HepG2 (cell line): Measurements from ENCODE around the gene RBMS2.

Source experiments
- AHR ChIP-seq: IDR thresholded peaks from 2 replicates; pipeline ENCODE4 v1.6.1; 2018; ENCODE audit warnings: missing genetic modification reagents, missing compliant biosample characterization
- CBFB ChIP-seq: sonication (generic); formaldehyde crosslinking; IDR thresholded peaks from 2 replicates; pipeline ENCODE4 v1.4.0; 2020; ENCODE audit warnings: missing genetic modification reagents
- DNMT1 ChIP-seq: sonication (generic); formaldehyde crosslinking; IDR thresholded peaks from 2 replicates; pipeline ENCODE4 v1.5.1; 2020; ENCODE audit warnings: mild to moderate bottlenecking, missing genetic modification reagents
- EED ChIP-seq: sonication (generic); formaldehyde crosslinking; IDR thresholded peaks from 2 replicates; pipeline ENCODE4 v1.5.0; 2020; ENCODE audit warnings: mild to moderate bottlenecking, missing genetic modification reagents
- JUNB ChIP-seq: sonication (generic); formaldehyde crosslinking; IDR thresholded peaks from 2 replicates; pipeline ENCODE4 v1.8.0; 2022; ENCODE audit warnings: missing genetic modification reagents, mild to moderate bottlenecking, borderline replicate concordance
- PHF8 ChIP-seq: sonication (generic); formaldehyde crosslinking; IDR thresholded peaks from 2 replicates; pipeline ENCODE4 v1.5.0; 2020; ENCODE audit warnings: missing genetic modification reagents
- POLR2A ChIP-seq, 2 experiments: IDR thresholded peaks; 2 replicates each; pipeline ENCODE4 v1.6.1; 2011; ENCODE audit warnings: low read depth in 2 of 2, low read length in 2 of 2, mild to moderate bottlenecking in 1 of 2, moderate library complexity in 1 of 2; ENCODE audit not compliant: insufficient read depth in 1 of 2
- WIZ ChIP-seq: sonication (generic); formaldehyde crosslinking; IDR thresholded peaks from 2 replicates; pipeline ENCODE4 v1.5.1; 2020; ENCODE audit warnings: mild to moderate bottlenecking, missing genetic modification reagents
- ZNF20 ChIP-seq: sonication (generic); formaldehyde crosslinking; IDR thresholded peaks from 2 replicates; pipeline ENCODE4 v1.4.0; 2020; ENCODE audit warnings: mild to moderate bottlenecking, moderate library complexity, missing genetic modification reagents
- ZNF331 ChIP-seq: sonication (generic); formaldehyde crosslinking; IDR thresholded peaks from 2 replicates; pipeline ENCODE4 v1.4.0; 2020; ENCODE audit warnings: missing genetic modification reagents
- TF ChIP-seq, protein P1 (sequence below): sonication (generic); formaldehyde crosslinking; IDR thresholded peaks from 2 replicates; pipeline ENCODE4 v1.4.0; 2020; ENCODE audit warnings: missing genetic modification reagents, borderline replicate concordance
- TF ChIP-seq, protein P2 (sequence below): sonication (generic); formaldehyde crosslinking; IDR thresholded peaks from 2 replicates; pipeline ENCODE4 v1.5.0; 2020; ENCODE audit warnings: mild to moderate bottlenecking, missing genetic modification reagents, moderate library complexity

- no peak for TF ChIP-seq PHF8
- TF ChIP-seq, protein P1, sequence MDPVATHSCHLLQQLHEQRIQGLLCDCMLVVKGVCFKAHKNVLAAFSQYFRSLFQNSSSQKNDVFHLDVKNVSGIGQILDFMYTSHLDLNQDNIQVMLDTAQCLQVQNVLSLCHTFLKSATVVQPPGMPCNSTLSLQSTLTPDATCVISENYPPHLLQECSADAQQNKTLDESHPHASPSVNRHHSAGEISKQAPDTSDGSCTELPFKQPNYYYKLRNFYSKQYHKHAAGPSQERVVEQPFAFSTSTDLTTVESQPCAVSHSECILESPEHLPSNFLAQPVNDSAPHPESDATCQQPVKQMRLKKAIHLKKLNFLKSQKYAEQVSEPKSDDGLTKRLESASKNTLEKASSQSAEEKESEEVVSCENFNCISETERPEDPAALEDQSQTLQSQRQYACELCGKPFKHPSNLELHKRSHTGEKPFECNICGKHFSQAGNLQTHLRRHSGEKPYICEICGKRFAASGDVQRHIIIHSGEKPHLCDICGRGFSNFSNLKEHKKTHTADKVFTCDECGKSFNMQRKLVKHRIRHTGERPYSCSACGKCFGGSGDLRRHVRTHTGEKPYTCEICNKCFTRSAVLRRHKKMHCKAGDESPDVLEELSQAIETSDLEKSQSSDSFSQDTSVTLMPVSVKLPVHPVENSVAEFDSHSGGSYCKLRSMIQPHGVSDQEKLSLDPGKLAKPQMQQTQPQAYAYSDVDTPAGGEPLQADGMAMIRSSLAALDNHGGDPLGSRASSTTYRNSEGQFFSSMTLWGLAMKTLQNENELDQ (CRISPR knock-in tag): no peak
- no peak for TF ChIP-seq DNMT1 (CRISPR knock-in tag)
- TF ChIP-seq WIZ (CRISPR knock-in tag): no peak
- TF ChIP-seq, protein P2, sequence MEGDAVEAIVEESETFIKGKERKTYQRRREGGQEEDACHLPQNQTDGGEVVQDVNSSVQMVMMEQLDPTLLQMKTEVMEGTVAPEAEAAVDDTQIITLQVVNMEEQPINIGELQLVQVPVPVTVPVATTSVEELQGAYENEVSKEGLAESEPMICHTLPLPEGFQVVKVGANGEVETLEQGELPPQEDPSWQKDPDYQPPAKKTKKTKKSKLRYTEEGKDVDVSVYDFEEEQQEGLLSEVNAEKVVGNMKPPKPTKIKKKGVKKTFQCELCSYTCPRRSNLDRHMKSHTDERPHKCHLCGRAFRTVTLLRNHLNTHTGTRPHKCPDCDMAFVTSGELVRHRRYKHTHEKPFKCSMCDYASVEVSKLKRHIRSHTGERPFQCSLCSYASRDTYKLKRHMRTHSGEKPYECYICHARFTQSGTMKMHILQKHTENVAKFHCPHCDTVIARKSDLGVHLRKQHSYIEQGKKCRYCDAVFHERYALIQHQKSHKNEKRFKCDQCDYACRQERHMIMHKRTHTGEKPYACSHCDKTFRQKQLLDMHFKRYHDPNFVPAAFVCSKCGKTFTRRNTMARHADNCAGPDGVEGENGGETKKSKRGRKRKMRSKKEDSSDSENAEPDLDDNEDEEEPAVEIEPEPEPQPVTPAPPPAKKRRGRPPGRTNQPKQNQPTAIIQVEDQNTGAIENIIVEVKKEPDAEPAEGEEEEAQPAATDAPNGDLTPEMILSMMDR (CRISPR knock-in tag): no peak
- TF ChIP-seq EED: no peak
- no peak for TF ChIP-seq AHR (CRISPR knock-in tag)
- TF ChIP-seq JUNB (CRISPR knock-in tag): no peak
- TF ChIP-seq ZNF20 (CRISPR knock-in tag): no peak
- peak in 1 of 2 experiments; percentile 17; a peak in 1 of 4 replicates for TF ChIP-seq POLR2A (IDR thresholded peaks at IDR 0.05; ENCODE audit: insufficient read depth in 1 of 2, low read depth in 2 of 2, low read length in 2 of 2)
- no peak for TF ChIP-seq CBFB (CRISPR knock-in tag)
- no peak for TF ChIP-seq ZNF331 (CRISPR knock-in tag)
These were observed 43.9 kb upstream of the RBMS2 start for GRCh38 chr12:56477521-56478225.
